ENCODE measurements around the gene ELAVL3.
"Not testable (repeated sequence)": the region's sequence is repeated elsewhere in the genome, so short reads cannot be mapped to it uniquely, and the experiment has no call there.

The ELAVL3 gene

GRCh38 chr19:11458236-11458900, 22.5 kb downstream of the ELAVL3 start:
- no peak for DNase-seq

- no peak for DNase-seq
These were observed 23.0 kb downstream of the ELAVL3 start for GRCh38 chr19:11457831-11458230.

- no peak for DNase-seq
These were observed 23.7 kb downstream of the ELAVL3 start for GRCh38 chr19:11457115-11457514.

- DNase-seq = no peak
These were observed 24.2 kb downstream of the ELAVL3 start for GRCh38 chr19:11456659-11457058.

- DNase-seq = not testable (repeated sequence)
These were observed 25.7 kb downstream of the ELAVL3 start for GRCh38 chr19:11455233-11455554.

GRCh38 chr19:11453468-11454341, 27.1 kb downstream of the ELAVL3 start:
- DNase-seq = no peak

- no peak for DNase-seq
These were observed 28.1 kb downstream of the ELAVL3 start for GRCh38 chr19:11452620-11453310.

GRCh38 chr19:11451871-11452619, 28.8 kb downstream of the ELAVL3 start:
- no peak for DNase-seq

GRCh38 chr19:11451327-11451870, 29.4 kb downstream of the ELAVL3 start:
- no peak for DNase-seq

GRCh38 chr19:11450570-11451326, 30.1 kb downstream of the ELAVL3 start:
- no peak for DNase-seq

- DNase-seq = no peak
These were observed 31.8 kb downstream of the ELAVL3 start for GRCh38 chr19:11448923-11449554.

GRCh38 chr19:11448410-11448809, 32.4 kb downstream of the ELAVL3 start:
- no peak for DNase-seq

- no peak for DNase-seq
These were observed 33.2 kb downstream of the ELAVL3 start for GRCh38 chr19:11447347-11448262.

- no peak for DNase-seq
These were observed 34.1 kb downstream of the ELAVL3 start for GRCh38 chr19:11446652-11447301.

- no peak for DNase-seq
These were observed 34.6 kb downstream of the ELAVL3 start for GRCh38 chr19:11446271-11446651.

GRCh38 chr19:11445141-11445540, 35.7 kb downstream of the ELAVL3 start:
- DNase-seq = no peak

- DNase-seq = no peak
These were observed 36.8 kb downstream of the ELAVL3 start for GRCh38 chr19:11444059-11444458.

GRCh38 chr19:11437955-11438354, 42.9 kb downstream of the ELAVL3 start:
- no peak for DNase-seq

- no peak for DNase-seq
These were observed 45.0 kb downstream of the ELAVL3 start for GRCh38 chr19:11435833-11436313.

Measured in NCI-H1105 (cell line).